Measurements from ENCODE around the gene UPP2.

Gene UPP2

DNA sequence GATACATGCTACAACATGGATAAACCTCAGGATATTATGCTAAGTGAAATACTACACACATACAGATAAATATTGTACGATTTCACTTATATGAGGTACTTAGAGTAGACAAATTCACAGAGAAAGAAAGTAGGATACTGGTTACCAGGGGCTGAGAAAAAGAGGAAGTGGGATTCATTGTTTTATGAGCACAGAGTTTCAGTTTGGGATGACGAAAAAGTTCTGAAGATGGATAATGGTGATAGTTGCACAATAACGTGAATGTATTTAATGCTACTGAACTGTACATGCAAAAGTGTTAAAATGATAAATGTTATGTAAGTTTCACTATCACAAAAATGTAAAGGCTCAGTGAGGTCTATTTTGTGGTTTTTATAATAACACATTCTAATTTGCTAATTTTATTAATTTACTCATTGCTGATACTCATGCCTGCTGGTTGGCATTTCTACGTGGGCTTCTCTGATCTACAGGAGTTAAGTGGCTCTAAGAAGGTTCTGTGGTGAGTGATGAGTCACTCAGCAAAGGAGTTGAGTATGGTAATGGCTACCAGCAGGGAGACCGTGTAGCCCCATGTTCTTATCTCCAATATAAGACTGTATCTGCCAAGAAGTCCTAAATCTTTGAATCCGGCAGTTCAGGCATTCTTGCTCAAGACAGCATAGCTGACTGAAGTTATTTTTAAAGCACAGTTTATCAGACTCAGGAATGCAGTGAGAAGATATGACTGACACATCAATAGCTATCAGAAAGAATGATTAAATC is 41.1 kb downstream of the UPP2 start:
- TF ChIP-seq EZH2phosphoT487 (IDR thresholded peaks at IDR 0.05; ENCODE audit: low read depth) (no peak), CTCF (IDR thresholded peaks at IDR 0.05; ENCODE audit: low read depth, low read length) (no peak)

DNA sequence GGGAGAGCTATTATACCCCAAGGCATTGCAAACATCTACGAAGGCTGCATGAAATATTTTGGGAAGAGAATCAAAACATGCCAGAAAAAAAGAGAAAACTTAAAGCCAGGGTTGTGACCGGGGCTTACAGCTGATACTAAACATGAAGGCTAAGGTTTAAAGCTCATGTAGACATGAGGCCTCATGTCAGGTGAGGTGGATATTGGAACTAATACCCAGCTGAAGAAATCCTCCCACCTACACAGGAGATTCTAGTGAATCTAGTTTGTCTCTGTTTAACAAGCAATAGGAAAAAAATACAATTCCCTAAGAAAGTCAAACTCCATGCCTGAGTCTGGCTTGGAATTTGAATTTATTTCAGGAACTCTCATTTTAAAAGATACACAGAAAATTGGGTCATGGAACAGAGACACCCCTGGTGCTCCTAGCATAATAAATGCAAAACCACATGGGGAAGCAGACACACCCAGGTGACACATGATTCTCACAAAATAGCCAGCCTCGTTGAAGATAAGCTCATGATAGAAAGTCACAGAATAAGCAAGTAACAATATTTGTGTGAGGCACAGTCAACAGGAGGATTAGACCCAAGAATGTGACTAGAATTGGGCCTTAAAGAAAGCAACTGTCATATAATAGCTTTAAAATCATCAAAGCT is 42.2 kb downstream of the UPP2 start:
- TF ChIP-seq CTCF (IDR thresholded peaks at IDR 0.05; ENCODE audit: low read depth, low read length) (no peak), EZH2phosphoT487 (IDR thresholded peaks at IDR 0.05; ENCODE audit: low read depth) (no peak)
- Histone ChIP-seq H2AFZ (ENCODE audit: low read depth, low read length) (no peak overlapping the region), H3K27ac (ENCODE audit: low read length) (no peak overlapping the region), H3K9me3 (ENCODE audit: insufficient read depth, low read length) (no peaks in the 10 kb centered on the region), H3K9ac (ENCODE audit: low read length) (no peak overlapping the region), H3K79me2 (ENCODE audit: low read length) (no peaks in the 10 kb centered on the region), H3K27me3 (ENCODE audit: low read depth, low read length) (no peaks in the 10 kb centered on the region), H3K4me3 (ENCODE audit: low read length) (no peak overlapping the region), H3K4me1 (ENCODE audit: low read length) (peaks cover 6% of the 10 kb centered on the region; the same call in 1 of the 2 replicates), H3K36me3 (replicated peaks; ENCODE audit: low read depth, low read length) (no peaks in the 10 kb centered on the region), H3K4me2 (ENCODE audit: low read length) (no peak overlapping the region), H4K20me1 (ENCODE audit: insufficient read depth, low read length) (no peaks in the 10 kb centered on the region)

More for the DNA sequence above, 41.1 kb downstream of the UPP2 start:
- H3K27me3 ChIP-seq (ENCODE audit: low read depth, low read length) = no peaks in the 10 kb centered on the region
- H3K4me3 ChIP-seq (ENCODE audit: low read length) = no peak overlapping the region
- H3K4me2 ChIP-seq (ENCODE audit: low read length) = no peak overlapping the region
- H3K27ac ChIP-seq (ENCODE audit: low read length) = no peak overlapping the region
- no peaks in the 10 kb centered on the region for H3K36me3 ChIP-seq (replicated peaks; ENCODE audit: low read depth, low read length)
- no peak overlapping the region for H3K9ac ChIP-seq (ENCODE audit: low read length)
- no peaks in the 10 kb centered on the region for H4K20me1 ChIP-seq (ENCODE audit: insufficient read depth, low read length)
- peaks cover 6% of the 10 kb centered on the region; the same call in 1 of the 2 replicates for H3K4me1 ChIP-seq (ENCODE audit: low read length)
- no peaks in the 10 kb centered on the region for H3K9me3 ChIP-seq (ENCODE audit: insufficient read depth, low read length)
- no peaks in the 10 kb centered on the region for H3K79me2 ChIP-seq (ENCODE audit: low read length)
- no peak overlapping the region for H2AFZ ChIP-seq (ENCODE audit: low read depth, low read length)

DNA sequence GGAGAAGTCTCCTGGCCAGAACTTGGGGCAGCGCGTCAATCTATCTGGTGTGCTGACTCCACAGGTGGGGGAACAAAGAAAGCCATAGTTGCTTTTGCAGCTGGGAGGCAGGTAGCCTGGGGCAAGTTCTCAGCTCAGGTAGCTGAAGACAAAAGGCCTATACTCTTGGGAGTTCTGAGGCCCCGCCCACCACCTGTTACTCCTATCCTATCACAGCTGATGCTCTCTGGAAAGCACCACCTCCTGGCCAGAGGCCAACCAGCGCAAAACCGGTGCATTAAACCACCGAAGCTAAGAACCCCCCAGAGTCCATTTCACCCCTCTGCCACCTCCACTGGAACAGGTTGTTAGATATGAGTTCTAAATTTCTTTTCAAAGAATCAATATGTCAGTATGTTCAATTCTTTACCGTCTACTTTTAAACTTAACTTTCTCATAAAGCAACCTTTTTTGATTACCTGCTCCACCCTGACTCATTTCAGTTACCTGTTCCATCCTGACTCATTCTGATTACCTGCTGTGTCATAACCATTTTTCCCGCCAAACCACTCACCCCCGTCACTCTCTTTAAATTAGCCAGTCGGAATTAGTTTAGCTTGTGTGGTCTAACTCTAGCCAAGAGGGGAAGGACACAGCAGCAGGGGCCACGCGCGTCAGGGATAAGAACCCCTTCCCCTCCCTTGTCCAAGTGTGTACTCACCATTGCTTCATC is 43.4 kb downstream of the UPP2 start:
- no peak overlapping the region for H3K4me2 ChIP-seq (ENCODE audit: low read length)
- no peaks in the 10 kb centered on the region for H3K27me3 ChIP-seq (ENCODE audit: low read depth, low read length)
- peaks cover 6% of the 10 kb centered on the region; the same call in 1 of the 2 replicates for H3K4me1 ChIP-seq (ENCODE audit: low read length)
- no peak overlapping the region for H3K27ac ChIP-seq (ENCODE audit: low read length)
- H3K9ac ChIP-seq (ENCODE audit: low read length) = no peak overlapping the region
- H3K9me3 ChIP-seq (ENCODE audit: insufficient read depth, low read length) = no peaks in the 10 kb centered on the region
- TF ChIP-seq CTCF (IDR thresholded peaks at IDR 0.05; ENCODE audit: low read depth, low read length) = no peak
- no peak for TF ChIP-seq EZH2phosphoT487 (IDR thresholded peaks at IDR 0.05; ENCODE audit: low read depth)
- H3K36me3 ChIP-seq (replicated peaks; ENCODE audit: low read depth, low read length) = no peaks in the 10 kb centered on the region
- H3K4me3 ChIP-seq (ENCODE audit: low read length) = no peak overlapping the region
- H4K20me1 ChIP-seq (ENCODE audit: insufficient read depth, low read length) = no peaks in the 10 kb centered on the region
- H3K79me2 ChIP-seq (ENCODE audit: low read length) = no peaks in the 10 kb centered on the region
- H2AFZ ChIP-seq (ENCODE audit: low read depth, low read length) = no peak overlapping the region

All from OCI-LY3 (cell line).